ENCODE measurements around the gene KCNH5.
A peak's percentile ranks its signal among the peaks of the same experiment; 100 is the strongest.
"Not testable (repeated sequence)": the region's sequence is repeated elsewhere in the genome, so short reads cannot be mapped to it uniquely, and the experiment has no call there.

The KCNH5 gene

GRCh38 chr14:62896932-62897456 is 148.3 kb downstream of the KCNH5 start:
- in situ Hi-C loops (cut with MboI; ENCODE audit: low sequenced_read_pairs): no loop called here
- H3K9me3 ChIP-seq: no peaks in the 10 kb centered on the region
- peaks cover 27% of the 10 kb centered on the region for H3K4me1 ChIP-seq
- H3K27me3 ChIP-seq (ENCODE audit: low read depth): no peaks in the 10 kb centered on the region
- DNase-seq (ENCODE audit: low spot score in 2 of 2): peak; percentile 12 to 80
- no peak overlapping the region for H3K4me3 ChIP-seq
- H3K36me3 ChIP-seq (replicated peaks): no peaks in the 10 kb centered on the region

GRCh38 chr14:62894736-62895135 is 150.5 kb downstream of the KCNH5 start:
- H3K4me3 ChIP-seq: no peak overlapping the region
- peaks cover 27% of the 10 kb centered on the region for H3K4me1 ChIP-seq
- H3K27me3 ChIP-seq (ENCODE audit: low read depth): no peaks in the 10 kb centered on the region
- H3K9me3 ChIP-seq: no peaks in the 10 kb centered on the region
- no peaks in the 10 kb centered on the region for H3K36me3 ChIP-seq (replicated peaks)
- in situ Hi-C loops (cut with MboI; ENCODE audit: low sequenced_read_pairs): no loop called here
- no peak for DNase-seq (ENCODE audit: low spot score in 2 of 2)

DNA sequence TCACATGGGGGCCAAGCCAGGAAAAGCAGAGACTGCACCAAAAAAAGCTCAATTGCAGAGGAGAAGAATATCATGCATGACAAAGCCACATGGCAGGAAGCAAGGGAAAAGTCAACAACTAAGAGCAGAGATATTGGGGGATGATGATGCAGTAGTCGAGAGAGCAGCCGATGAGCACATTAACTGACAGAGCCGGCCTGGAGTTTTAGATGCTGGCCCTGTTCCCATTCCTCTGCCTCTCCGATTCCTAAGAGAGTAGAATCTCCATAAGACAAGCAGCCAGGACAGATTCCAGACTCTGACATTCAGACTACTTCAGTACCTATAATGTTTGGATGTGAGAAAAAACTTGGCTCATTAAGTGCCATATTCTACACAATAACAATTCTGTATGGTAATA is 155.9 kb downstream of the KCNH5 start:
- H3K9me3 ChIP-seq: no peaks in the 10 kb centered on the region
- peak in 1 of 2 experiments; percentile 9 for DNase-seq (ENCODE audit: low spot score in 2 of 2)
- no peak overlapping the region for H3K4me3 ChIP-seq
- H3K27me3 ChIP-seq (ENCODE audit: low read depth): no peaks in the 10 kb centered on the region
- no peaks in the 10 kb centered on the region for H3K36me3 ChIP-seq (replicated peaks)
- in situ Hi-C loops (cut with MboI; ENCODE audit: low sequenced_read_pairs): no loop called here
- peaks cover 4% of the 10 kb centered on the region; the same call in 1 of the 2 replicates for H3K4me1 ChIP-seq

GRCh38 chr14:62886461-62886860 is 158.8 kb downstream of the KCNH5 start:
- H3K9me3 ChIP-seq: no peaks in the 10 kb centered on the region
- in situ Hi-C loops (cut with MboI; ENCODE audit: low sequenced_read_pairs): no loop called here

DNA sequence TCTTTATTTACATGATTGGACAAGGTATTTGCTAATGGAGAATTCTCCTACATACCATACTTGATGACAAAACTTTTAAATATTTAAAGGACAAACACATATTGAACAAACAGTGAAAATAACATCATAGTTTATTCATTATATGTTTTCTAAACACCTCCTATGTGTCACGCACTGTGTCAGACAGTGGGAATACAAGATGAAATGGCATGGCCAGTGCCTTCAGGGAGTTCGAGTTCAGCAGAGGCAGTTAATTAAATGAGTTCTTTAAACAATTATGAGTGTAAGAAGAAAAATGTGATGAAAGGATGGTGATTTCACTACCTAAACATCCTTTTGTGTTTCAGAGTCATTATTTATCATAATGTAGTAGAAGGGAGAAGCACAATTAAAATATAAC is 159.8 kb downstream of the KCNH5 start:
- H3K4me3 ChIP-seq: no peak overlapping the region
- no peaks in the 10 kb centered on the region for H3K9me3 ChIP-seq
- H3K36me3 ChIP-seq (replicated peaks): no peaks in the 10 kb centered on the region
- in situ Hi-C loops (cut with MboI; ENCODE audit: low sequenced_read_pairs): no loop called here
- H3K4me1 ChIP-seq: peaks cover 4% of the 10 kb centered on the region; the same call in 1 of the 2 replicates
- H3K27me3 ChIP-seq (ENCODE audit: low read depth): no peaks in the 10 kb centered on the region
- DNase-seq (ENCODE audit: low spot score in 2 of 2): no peak

More at GRCh38 chr14:62886461-62886860, 158.8 kb downstream of the KCNH5 start:
- Histone ChIP-seq H3K4me1 (peaks cover 4% of the 10 kb centered on the region; the same call in 1 of the 2 replicates), H3K4me3 (no peak overlapping the region), H3K27me3 (ENCODE audit: low read depth) (no peaks in the 10 kb centered on the region), H3K36me3 (replicated peaks) (no peaks in the 10 kb centered on the region)
- DNase-seq (ENCODE audit: low spot score in 2 of 2): no peak

DNA sequence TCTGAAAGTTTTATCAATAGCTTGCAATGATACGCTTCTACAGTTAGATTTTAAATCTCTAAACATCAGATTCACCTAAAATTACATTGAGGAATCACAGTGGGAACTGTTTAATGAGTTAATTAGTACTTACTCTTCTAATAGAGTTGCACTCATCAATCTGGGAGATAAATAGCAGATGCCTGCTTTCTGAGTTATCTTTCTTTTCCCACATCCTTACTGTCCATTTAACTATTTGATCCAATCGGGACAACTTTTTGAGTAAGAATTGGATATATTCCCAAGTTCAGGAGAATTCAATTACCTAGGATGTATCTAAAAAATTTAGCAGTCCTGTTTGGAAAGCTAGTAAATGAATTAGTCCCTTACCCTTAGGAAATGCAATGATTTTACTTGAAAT is 162.3 kb downstream of the KCNH5 start:
- H3K9me3 ChIP-seq: no peaks in the 10 kb centered on the region
- H3K4me3 ChIP-seq: no peak overlapping the region
- no peak for DNase-seq (ENCODE audit: low spot score in 2 of 2)
- H3K27me3 ChIP-seq (ENCODE audit: low read depth): no peaks in the 10 kb centered on the region
- H3K36me3 ChIP-seq (replicated peaks): no peaks in the 10 kb centered on the region
- H3K4me1 ChIP-seq: peaks cover 3% of the 10 kb centered on the region; the same call in 1 of the 2 replicates
- in situ Hi-C loops (cut with MboI; ENCODE audit: low sequenced_read_pairs): no loop called here

GRCh38 chr14:62866376-62866775 is 178.9 kb downstream of the KCNH5 start:
- in situ Hi-C loops (cut with MboI; ENCODE audit: low sequenced_read_pairs): no loop called here
- H3K9me3 ChIP-seq: no peaks in the 10 kb centered on the region
- H3K4me1 ChIP-seq: peaks cover 15% of the 10 kb centered on the region
- no peak for DNase-seq (ENCODE audit: low spot score in 2 of 2)
- no peak overlapping the region for H3K4me3 ChIP-seq
- no peaks in the 10 kb centered on the region for H3K36me3 ChIP-seq (replicated peaks)
- no peaks in the 10 kb centered on the region for H3K27me3 ChIP-seq (ENCODE audit: low read depth)

DNA sequence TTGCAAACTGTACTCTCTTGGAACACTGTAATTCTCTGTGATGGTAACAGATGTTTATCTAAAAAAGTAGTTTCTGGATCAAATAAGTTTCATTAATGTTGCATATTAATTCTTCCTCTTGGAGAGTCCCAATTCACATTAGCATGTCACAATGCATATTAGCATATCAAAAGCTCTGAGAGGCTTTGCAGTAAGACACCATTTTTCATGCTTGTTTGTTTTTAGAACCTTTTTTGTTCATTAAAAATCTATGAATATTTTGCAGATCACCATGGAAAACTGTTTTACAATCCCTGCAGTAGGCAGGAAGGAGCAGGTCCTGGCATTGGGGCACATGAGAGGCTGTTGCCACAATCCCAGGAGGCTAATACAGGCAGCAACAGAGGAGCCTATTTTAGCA is 180.7 kb downstream of the KCNH5 start:
- Histone ChIP-seq H3K4me1 (peaks cover 15% of the 10 kb centered on the region), H3K36me3 (replicated peaks) (no peaks in the 10 kb centered on the region), H3K9me3 (no peaks in the 10 kb centered on the region), H3K4me3 (no peak overlapping the region), H3K27me3 (ENCODE audit: low read depth) (no peaks in the 10 kb centered on the region)
- DNase-seq (ENCODE audit: low spot score in 2 of 2): peak; percentile 27 to 63
- in situ Hi-C loops (cut with MboI; ENCODE audit: low sequenced_read_pairs): no loop called here

DNA sequence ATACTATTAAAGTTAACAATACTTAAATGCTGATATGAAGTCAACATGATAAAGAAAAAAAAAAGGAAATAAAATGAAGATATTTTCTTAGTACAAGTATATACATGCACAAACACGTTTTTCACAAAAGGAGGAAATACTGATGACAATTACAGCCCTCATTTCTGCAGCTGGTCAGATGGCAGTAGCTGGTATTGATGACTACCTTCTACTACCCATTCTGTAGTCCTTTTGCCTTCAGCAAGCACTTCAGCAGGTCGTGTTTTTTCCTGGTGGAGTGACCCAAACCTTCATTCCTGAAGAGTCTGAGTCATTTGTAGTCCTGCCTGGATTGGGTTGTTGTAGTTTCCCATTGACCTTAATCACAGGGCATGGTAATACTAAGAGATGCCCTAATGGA is 187.2 kb downstream of the KCNH5 start:
- in situ Hi-C loops (cut with MboI; ENCODE audit: low sequenced_read_pairs); H3K9me3 ChIP-seq; H3K36me3 ChIP-seq (replicated peaks); H3K4me1 ChIP-seq; H3K4me3 ChIP-seq; H3K27me3 ChIP-seq (ENCODE audit: low read depth); DNase-seq (ENCODE audit: low spot score in 2 of 2): not testable (repeated sequence)

- H3K36me3 ChIP-seq (replicated peaks): no peaks in the 10 kb centered on the region
- in situ Hi-C loops (cut with MboI; ENCODE audit: low sequenced_read_pairs): no loop called here
- no peak overlapping the region for H3K4me3 ChIP-seq
- no peaks in the 10 kb centered on the region for H3K27me3 ChIP-seq (ENCODE audit: low read depth)
- no peak for DNase-seq (ENCODE audit: low spot score in 2 of 2)
- H3K4me1 ChIP-seq: no peaks in the 10 kb centered on the region
- H3K9me3 ChIP-seq: no peaks in the 10 kb centered on the region
Measured at GRCh38 chr14:62854951-62855350, 190.3 kb downstream of the KCNH5 start.

GRCh38 chr14:62847168-62847567 is 198.1 kb downstream of the KCNH5 start:
- DNase-seq (ENCODE audit: low spot score in 2 of 2): no peak
- in situ Hi-C loops (cut with MboI; ENCODE audit: low sequenced_read_pairs): no loop called here

DNA sequence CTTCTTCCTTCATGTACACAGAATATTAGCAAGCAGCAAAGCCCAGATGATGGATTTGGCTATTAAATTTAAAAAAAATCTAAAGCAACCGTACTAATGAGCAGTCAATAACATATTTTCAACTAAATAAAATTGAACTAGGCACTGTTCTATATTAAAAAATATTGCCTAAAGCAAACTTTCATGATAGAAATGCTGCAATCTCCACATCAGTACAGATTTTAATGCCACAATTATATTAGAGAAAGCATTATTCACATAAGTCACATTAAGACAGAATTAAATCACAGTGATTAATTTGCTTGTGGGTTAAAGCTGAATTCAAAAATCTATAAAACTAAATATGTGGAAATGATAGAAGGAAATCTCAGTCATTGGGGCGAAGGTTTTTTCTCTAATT is 200.7 kb downstream of the KCNH5 start:
- Histone ChIP-seq H3K27me3 (ENCODE audit: low read depth) (no peaks in the 10 kb centered on the region), H3K4me3 (no peak overlapping the region), H3K4me1 (no peaks in the 10 kb centered on the region), H3K9me3 (no peaks in the 10 kb centered on the region), H3K36me3 (replicated peaks) (no peaks in the 10 kb centered on the region)
- in situ Hi-C loops (cut with MboI; ENCODE audit: low sequenced_read_pairs): no loop called here
- DNase-seq (ENCODE audit: low spot score in 2 of 2): no peak

More at GRCh38 chr14:62847168-62847567, 198.1 kb downstream of the KCNH5 start:
- no peaks in the 10 kb centered on the region for H3K4me1 ChIP-seq
- H3K27me3 ChIP-seq (ENCODE audit: low read depth): no peaks in the 10 kb centered on the region
- no peaks in the 10 kb centered on the region for H3K9me3 ChIP-seq
- no peaks in the 10 kb centered on the region for H3K36me3 ChIP-seq (replicated peaks)
- H3K4me3 ChIP-seq: no peak overlapping the region

- Histone ChIP-seq H3K27me3 (ENCODE audit: low read depth) (no peaks in the 10 kb centered on the region), H3K36me3 (replicated peaks) (no peaks in the 10 kb centered on the region), H3K9me3 (0 out of 2 replicates have a peak, but pooled peaks cover 3% of the 10 kb centered on the region), H3K4me3 (no peak overlapping the region), H3K4me1 (no peaks in the 10 kb centered on the region)
- in situ Hi-C loops (cut with MboI; ENCODE audit: low sequenced_read_pairs): no loop called here
- no peak for DNase-seq (ENCODE audit: low spot score in 2 of 2)
Measured at GRCh38 chr14:62824086-62824485, 221.2 kb downstream of the KCNH5 start.

GRCh38 chr14:62819931-62820330 is 225.3 kb downstream of the KCNH5 start:
- no peak for DNase-seq (ENCODE audit: low spot score in 2 of 2)
- no peaks in the 10 kb centered on the region for H3K27me3 ChIP-seq (ENCODE audit: low read depth)

DNA sequence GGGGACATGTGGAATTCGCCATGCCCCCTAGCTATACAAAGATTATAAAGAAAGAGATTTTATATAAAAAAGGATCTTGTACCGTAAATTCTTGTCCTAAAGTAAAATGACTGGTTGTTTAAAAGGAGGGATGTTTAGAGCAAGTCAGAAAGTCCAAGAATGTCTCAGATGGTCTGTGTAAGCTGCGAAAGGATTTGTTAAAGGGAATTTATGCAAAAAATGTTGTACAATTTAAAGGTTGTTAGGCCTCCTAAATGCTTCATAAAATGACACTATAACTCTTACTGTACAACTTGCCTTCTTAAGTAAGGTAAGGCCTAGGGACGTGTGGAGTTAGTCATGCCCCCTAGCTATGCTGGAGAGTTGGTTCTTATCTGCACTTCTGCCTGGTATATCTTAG is 237.6 kb downstream of the KCNH5 start:
- no peak for DNase-seq (ENCODE audit: low spot score in 2 of 2)
- Histone ChIP-seq H3K4me1 (no peaks in the 10 kb centered on the region), H3K36me3 (replicated peaks) (no peaks in the 10 kb centered on the region), H3K27me3 (ENCODE audit: low read depth) (no peaks in the 10 kb centered on the region), H3K9me3 (peaks cover 8% of the 10 kb centered on the region), H3K4me3 (no peak overlapping the region)
- in situ Hi-C loops (cut with MboI; ENCODE audit: low sequenced_read_pairs): no loop called here

More at GRCh38 chr14:62819931-62820330, 225.3 kb downstream of the KCNH5 start:
- Histone ChIP-seq H3K36me3 (replicated peaks) (no peaks in the 10 kb centered on the region), H3K4me3 (no peak overlapping the region), H3K4me1 (no peaks in the 10 kb centered on the region), H3K9me3 (no peaks in the 10 kb centered on the region)
- in situ Hi-C loops (cut with MboI; ENCODE audit: low sequenced_read_pairs): no loop called here
